K562 (cell line): Measurements from ENCODE around the gene RAB31.

ENCODE experiments used
- BMI1 ChIP-seq: fragments of 150-350 bp; IDR thresholded peaks from 2 replicates; pipeline ENCODE4 v1.6.1; 2014; ENCODE audit warnings: low read length
- CTCF ChIP-seq, 3 experiments: IDR thresholded peaks in 2 of 3; conservative IDR thresholded peaks in 1 of 3; 2 replicates each; pipeline ENCODE4 v1.5.1; 2011 to 2012; ENCODE audit warnings: low read length in 3 of 3, mild to moderate bottlenecking in 3 of 3, control low read depth in 2 of 3, improper control_type of control experiment in 1 of 3, inconsistent platforms in 1 of 3, low read depth in 1 of 3, mixed read lengths in 1 of 3, moderate library complexity in 1 of 3; ENCODE audit not compliant: insufficient read depth in 2 of 3
- MTA3 ChIP-seq: fragments of 450-650 bp; formaldehyde crosslinking; IDR thresholded peaks from 2 replicates; pipeline ENCODE4 v1.6.1; 2017; ENCODE audit warnings: mild to moderate bottlenecking, borderline replicate concordance
- RNF2 ChIP-seq: sonication (generic); IDR thresholded peaks from 2 replicates; pipeline ENCODE4 v1.6.1; 2016
- SAFB2 ChIP-seq: fragments of 200-400 bp; formaldehyde crosslinking; IDR thresholded peaks from 2 replicates; pipeline ENCODE4 v1.6.1; 2018; ENCODE audit warnings: borderline replicate concordance, low read length, low read depth, moderate library complexity; ENCODE audit not compliant: severe bottlenecking
- SPI1 ChIP-seq: IDR thresholded peaks from 2 replicates; pipeline ENCODE4 v1.6.1; 2011; ENCODE audit warnings: low read depth, low read length, control low read depth, borderline replicate concordance
- SRF ChIP-seq, 2 experiments: fragments of 250-450, 450-650 bp in 1 of 2; sonication (Bioruptor Pico) in 1 of 2; sonication (generic) in 1 of 2; formaldehyde crosslinking; IDR thresholded peaks; 2 replicates each; pipeline versions ENCODE4 v1.5.0 to v1.5.1; 2020 to 2022; ENCODE audit warnings: mild to moderate bottlenecking in 1 of 2, missing genetic modification reagents in 1 of 2

GRCh38 chr18:9887992-9888391 lies 179.9 kb downstream of the RAB31 start:
- TF ChIP-seq CTCF (IDR thresholded peaks at IDR 0.05 in 2 of 3, conservative IDR thresholded peaks at IDR 0.05 in 1 of 3; ENCODE audit: insufficient read depth in 2 of 3, low read depth in 1 of 3, low read length in 3 of 3) (no peak), MTA3 (no peak), SRF (CRISPR knock-in tag; IDR thresholded peaks at IDR 0.05) (no peak), SAFB2 (no peak), SPI1 (no peak), BMI1 (no peak), RNF2 (no peak)
